Measurements from ENCODE around the gene TBC1D2.

GRCh38 chr9:98291820-98292219 lies 36.4 kb upstream of the TBC1D2 start:
- TF ChIP-seq CTCF (IDR thresholded peaks at IDR 0.05; ENCODE audit: insufficient read depth, low read length) (no peak), REST (IDR thresholded peaks at IDR 0.05; ENCODE audit: insufficient replicate concordance, low read depth) (no peak), POLR2AphosphoS5 (IDR thresholded peaks at IDR 0.05; ENCODE audit: low read depth) (no peak), SPI1 (IDR thresholded peaks at IDR 0.05; ENCODE audit: borderline replicate concordance, low read depth) (no peak), GABPA (IDR thresholded peaks at IDR 0.05; ENCODE audit: low read depth) (no peak)

All from HL-60 (cell line).